GM12891 (cell line): ENCODE results near the gene NHSL1.

Source experiments
- POLR2A ChIP-seq: IDR thresholded peaks from 2 replicates; pipeline ENCODE4 v1.6.1; 2011; ENCODE audit warnings: low read depth, low read length, control low read depth
- SPI1 ChIP-seq: IDR thresholded peaks from 2 replicates; pipeline ENCODE4 v1.6.1; 2011; ENCODE audit warnings: low read depth, low read length, control low read depth

- TF ChIP-seq SPI1 (no peak), POLR2A (no peak)
These were observed 41.2 kb upstream of the NHSL1 start for GRCh38 chr6:138540468-138540867.
